ENCODE data around the gene PALD1. TPM values are rescaled to one million over a fixed set of nuclear protein-coding genes. Genes with fewer than 3 reads are reported as not detected.

Gene PALD1
- total and polyA plus RNA-seq, 2 experiments from 2014 or later = 11.9 to 58.2 TPM

DNA sequence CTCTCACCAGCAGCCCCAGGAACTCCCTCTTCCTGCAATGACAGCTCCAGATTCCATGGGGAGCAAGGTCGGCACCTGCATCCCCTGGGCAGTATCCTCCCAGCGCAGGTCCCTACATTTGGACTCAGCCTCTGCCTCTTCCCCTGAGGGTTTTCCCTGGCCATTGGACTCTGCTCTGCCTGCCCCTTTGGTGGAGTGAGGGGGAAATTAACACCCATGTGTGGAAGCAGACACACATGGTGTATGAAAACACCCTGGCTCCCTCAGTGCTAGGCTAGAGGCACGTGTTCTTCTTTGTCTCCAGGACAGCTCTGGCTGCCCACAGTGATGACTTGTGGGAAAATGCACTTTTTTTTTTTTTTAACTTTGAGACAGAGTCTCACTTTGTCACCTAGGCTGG lies 115.6 kb downstream of the PALD1 start:
- Mint-ChIP-seq H3K27ac (no peak overlapping the region), H3K4me3 (no peak overlapping the region), H3K36me3 (ENCODE audit: low read depth) (no peaks in the 10 kb centered on the region), H3K27me3 (ENCODE audit: insufficient read depth, low read depth, poor library complexity) (peaks cover 4% of the 10 kb centered on the region), H3K4me1 (peaks cover 21% of the 10 kb centered on the region), H3K9me3 (no peaks in the 10 kb centered on the region)
- Histone ChIP-seq H3K79me2 (replicated peaks; ENCODE audit: insufficient read depth) (no peaks in the 10 kb centered on the region), H3K4me2 (no peak overlapping the region), H3K27ac (ENCODE audit: low read depth) (no peak overlapping the region), H3K27me3 (ENCODE audit: insufficient read depth) (no peaks in the 10 kb centered on the region), H3K9me2 (ENCODE audit: insufficient read depth) (peaks cover 9% of the 10 kb centered on the region), H3F3A (replicated peaks; ENCODE audit: low read depth) (no peaks in the 10 kb centered on the region), H3K4me3 (no peak overlapping the region), H3K36me3 (ENCODE audit: insufficient read depth) (no peaks in the 10 kb centered on the region), H3K4me1 (ENCODE audit: insufficient read depth) (peaks cover 6% of the 10 kb centered on the region; the same call in 1 of the 2 replicates), H2AFZ (no peak overlapping the region), H4K20me1 (replicated peaks; ENCODE audit: insufficient read depth) (no peaks in the 10 kb centered on the region)
- DNase-seq (ENCODE audit: low spot score) = no peak
- no peak for ATAC-seq
- TF ChIP-seq ZNF331 (CRISPR knock-in tag; IDR thresholded peaks at IDR 0.05; ENCODE audit: low read depth) (no peak), ZNF114 (CRISPR knock-in tag; IDR thresholded peaks at IDR 0.05) (no peak), EZH2 (IDR thresholded peaks at IDR 0.05; ENCODE audit: low read depth, unreplicated experiment) (no peak), POLR2AphosphoS5 (IDR thresholded peaks at IDR 0.05; ENCODE audit: low read depth) (no peak), NANOG (IDR thresholded peaks at IDR 0.05; ENCODE audit: borderline replicate concordance) (no peak), JUNB (IDR thresholded peaks at IDR 0.05; ENCODE audit: unreplicated experiment) (no peak)
- TF ChIP-seq, protein P1, sequence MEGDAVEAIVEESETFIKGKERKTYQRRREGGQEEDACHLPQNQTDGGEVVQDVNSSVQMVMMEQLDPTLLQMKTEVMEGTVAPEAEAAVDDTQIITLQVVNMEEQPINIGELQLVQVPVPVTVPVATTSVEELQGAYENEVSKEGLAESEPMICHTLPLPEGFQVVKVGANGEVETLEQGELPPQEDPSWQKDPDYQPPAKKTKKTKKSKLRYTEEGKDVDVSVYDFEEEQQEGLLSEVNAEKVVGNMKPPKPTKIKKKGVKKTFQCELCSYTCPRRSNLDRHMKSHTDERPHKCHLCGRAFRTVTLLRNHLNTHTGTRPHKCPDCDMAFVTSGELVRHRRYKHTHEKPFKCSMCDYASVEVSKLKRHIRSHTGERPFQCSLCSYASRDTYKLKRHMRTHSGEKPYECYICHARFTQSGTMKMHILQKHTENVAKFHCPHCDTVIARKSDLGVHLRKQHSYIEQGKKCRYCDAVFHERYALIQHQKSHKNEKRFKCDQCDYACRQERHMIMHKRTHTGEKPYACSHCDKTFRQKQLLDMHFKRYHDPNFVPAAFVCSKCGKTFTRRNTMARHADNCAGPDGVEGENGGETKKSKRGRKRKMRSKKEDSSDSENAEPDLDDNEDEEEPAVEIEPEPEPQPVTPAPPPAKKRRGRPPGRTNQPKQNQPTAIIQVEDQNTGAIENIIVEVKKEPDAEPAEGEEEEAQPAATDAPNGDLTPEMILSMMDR (conservative IDR thresholded peaks at IDR 0.05; ENCODE audit: low read depth in 2 of 2) = no peak
- TF ChIP-seq, protein P2, sequence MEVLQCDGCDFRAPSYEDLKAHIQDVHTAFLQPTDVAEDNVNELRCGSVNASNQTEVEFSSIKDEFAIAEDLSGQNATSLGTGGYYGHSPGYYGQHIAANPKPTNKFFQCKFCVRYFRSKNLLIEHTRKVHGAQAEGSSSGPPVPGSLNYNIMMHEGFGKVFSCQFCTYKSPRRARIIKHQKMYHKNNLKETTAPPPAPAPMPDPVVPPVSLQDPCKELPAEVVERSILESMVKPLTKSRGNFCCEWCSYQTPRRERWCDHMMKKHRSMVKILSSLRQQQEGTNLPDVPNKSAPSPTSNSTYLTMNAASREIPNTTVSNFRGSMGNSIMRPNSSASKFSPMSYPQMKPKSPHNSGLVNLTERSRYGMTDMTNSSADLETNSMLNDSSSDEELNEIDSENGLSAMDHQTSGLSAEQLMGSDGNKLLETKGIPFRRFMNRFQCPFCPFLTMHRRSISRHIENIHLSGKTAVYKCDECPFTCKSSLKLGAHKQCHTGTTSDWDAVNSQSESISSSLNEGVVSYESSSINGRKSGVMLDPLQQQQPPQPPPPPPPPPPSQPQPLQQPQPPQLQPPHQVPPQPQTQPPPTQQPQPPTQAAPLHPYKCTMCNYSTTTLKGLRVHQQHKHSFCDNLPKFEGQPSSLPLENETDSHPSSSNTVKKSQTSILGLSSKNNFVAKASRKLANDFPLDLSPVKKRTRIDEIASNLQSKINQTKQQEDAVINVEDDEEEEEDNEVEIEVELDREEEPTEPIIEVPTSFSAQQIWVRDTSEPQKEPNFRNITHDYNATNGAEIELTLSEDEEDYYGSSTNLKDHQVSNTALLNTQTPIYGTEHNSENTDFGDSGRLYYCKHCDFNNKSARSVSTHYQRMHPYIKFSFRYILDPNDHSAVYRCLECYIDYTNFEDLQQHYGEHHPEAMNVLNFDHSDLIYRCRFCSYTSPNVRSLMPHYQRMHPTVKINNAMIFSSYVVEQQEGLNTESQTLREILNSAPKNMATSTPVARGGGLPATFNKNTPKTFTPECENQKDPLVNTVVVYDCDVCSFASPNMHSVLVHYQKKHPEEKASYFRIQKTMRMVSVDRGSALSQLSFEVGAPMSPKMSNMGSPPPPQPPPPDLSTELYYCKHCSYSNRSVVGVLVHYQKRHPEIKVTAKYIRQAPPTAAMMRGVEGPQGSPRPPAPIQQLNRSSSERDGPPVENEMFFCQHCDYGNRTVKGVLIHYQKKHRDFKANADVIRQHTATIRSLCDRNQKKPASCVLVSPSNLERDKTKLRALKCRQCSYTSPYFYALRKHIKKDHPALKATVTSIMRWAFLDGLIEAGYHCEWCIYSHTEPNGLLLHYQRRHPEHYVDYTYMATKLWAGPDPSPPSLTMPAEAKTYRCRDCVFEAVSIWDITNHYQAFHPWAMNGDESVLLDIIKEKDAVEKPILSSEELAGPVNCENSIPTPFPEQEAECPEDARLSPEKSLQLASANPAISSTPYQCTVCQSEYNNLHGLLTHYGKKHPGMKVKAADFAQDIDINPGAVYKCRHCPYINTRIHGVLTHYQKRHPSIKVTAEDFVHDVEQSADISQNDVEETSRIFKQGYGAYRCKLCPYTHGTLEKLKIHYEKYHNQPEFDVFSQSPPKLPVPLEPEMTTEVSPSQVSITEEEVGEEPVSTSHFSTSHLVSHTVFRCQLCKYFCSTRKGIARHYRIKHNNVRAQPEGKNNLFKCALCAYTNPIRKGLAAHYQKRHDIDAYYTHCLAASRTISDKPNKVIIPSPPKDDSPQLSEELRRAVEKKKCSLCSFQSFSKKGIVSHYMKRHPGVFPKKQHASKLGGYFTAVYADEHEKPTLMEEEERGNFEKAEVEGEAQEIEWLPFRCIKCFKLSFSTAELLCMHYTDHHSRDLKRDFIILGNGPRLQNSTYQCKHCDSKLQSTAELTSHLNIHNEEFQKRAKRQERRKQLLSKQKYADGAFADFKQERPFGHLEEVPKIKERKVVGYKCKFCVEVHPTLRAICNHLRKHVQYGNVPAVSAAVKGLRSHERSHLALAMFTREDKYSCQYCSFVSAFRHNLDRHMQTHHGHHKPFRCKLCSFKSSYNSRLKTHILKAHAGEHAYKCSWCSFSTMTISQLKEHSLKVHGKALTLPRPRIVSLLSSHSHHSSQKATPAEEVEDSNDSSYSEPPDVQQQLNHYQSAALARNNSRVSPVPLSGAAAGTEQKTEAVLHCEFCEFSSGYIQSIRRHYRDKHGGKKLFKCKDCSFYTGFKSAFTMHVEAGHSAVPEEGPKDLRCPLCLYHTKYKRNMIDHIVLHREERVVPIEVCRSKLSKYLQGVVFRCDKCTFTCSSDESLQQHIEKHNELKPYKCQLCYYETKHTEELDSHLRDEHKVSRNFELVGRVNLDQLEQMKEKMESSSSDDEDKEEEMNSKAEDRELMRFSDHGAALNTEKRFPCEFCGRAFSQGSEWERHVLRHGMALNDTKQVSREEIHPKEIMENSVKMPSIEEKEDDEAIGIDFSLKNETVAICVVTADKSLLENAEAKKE (CRISPR knock-in tag; IDR thresholded peaks at IDR 0.05) = no peak
